A549 (cell line): ENCODE data around the gene CHRND. TPM values are rescaled to one million over a fixed set of nuclear protein-coding genes. Genes with fewer than 3 reads are reported as not detected.

ENCODE experiments used
- ATAC-seq, 2 experiments: fragments of 200-7000 bp in 1 of 2; fragments of >200 bp in 1 of 2; cut with Nextera tagmentation in 1 of 2; cut with Tn5 transposase in 1 of 2; 3 replicates each; pipeline versions ENCODE4 v1.8.0 to v1.9.1; 2018 to 2020; ENCODE audit warnings: mild to moderate bottlenecking in 1 of 2, moderate library complexity in 1 of 2
- CTCF ChIA-PET: fragments of 300-600 bp; sonication (Branson Sonifier 250); formaldehyde crosslinking; extraction: SDS; loops from one replicate; lab custom pipeline; 2021; ENCODE audit warnings: antibody characterized with exemption, inconsistent platforms; lab: Yijun Ruan, JAX
- POLR2A ChIA-PET: fragments of 350-600 bp; formaldehyde crosslinking; extraction: SDS; loops from one replicate; lab custom pipeline; 2021; ENCODE audit warnings: antibody characterized with exemption, inconsistent platforms; lab: Yijun Ruan, JAX
- DNase-seq, 2 experiments: peaks; one replicate each; pipeline versions ENCODE4 v3.0.0 to v3.0.0-alpha.2; 2011 to 2016; ENCODE audit warnings: low read depth in 1 of 2, low spot score in 1 of 2
- FAIRE-seq: peaks from 2 replicates; lab custom pipeline; 2011; peaks lifted over from hg19 to GRCh38; lab: Jason Lieb, UNC
- H3K27ac ChIP-seq, 2 experiments: fragments of >200 bp; sonication (Bioruptor Twin); formaldehyde crosslinking; 3 replicates each; pipeline ENCODE4 v1.5.1; 2016 to 2017
- H3K4me1 ChIP-seq: fragments of >200 bp; sonication (Bioruptor Twin); formaldehyde crosslinking; 3 replicates; pipeline ENCODE4 v1.6.1; 2016
- H3K4me2 ChIP-seq: fragments of >200 bp; sonication (Bioruptor Twin); formaldehyde crosslinking; 3 replicates; pipeline ENCODE4 v1.6.1; 2016
- H3K4me3 ChIP-seq: fragments of >200 bp; sonication (Bioruptor Twin); formaldehyde crosslinking; 3 replicates; pipeline ENCODE4 v1.5.1; 2016
- H3K9me3 ChIP-seq: fragments of >200 bp; sonication (Bioruptor Twin); formaldehyde crosslinking; 3 replicates; pipeline ENCODE4 v1.6.1; 2016
- CBX2 ChIP-seq: fragments of 200-600 bp; sonication (generic); IDR thresholded peaks from 2 replicates; pipeline ENCODE4 v1.6.1; 2016; ENCODE audit warnings: low read depth, mild to moderate bottlenecking, borderline replicate concordance
- CHD2 ChIP-seq: fragments of 150-350 bp; IDR thresholded peaks from 2 replicates; pipeline ENCODE4 v1.6.1; 2014; ENCODE audit warnings: low read length; ENCODE audit not compliant: partially characterized antibody
- CHD4 ChIP-seq: fragments of 200-600 bp; sonication (generic); IDR thresholded peaks from 2 replicates; pipeline ENCODE4 v1.6.1; 2016; ENCODE audit warnings: antibody characterized with exemption, mild to moderate bottlenecking, borderline replicate concordance
- EHF ChIP-seq: fragments of 250-450 bp; sonication (Bioruptor Pico); IDR thresholded peaks from 2 replicates; pipeline ENCODE4 v1.5.0; 2020; ENCODE audit warnings: mild to moderate bottlenecking
- ESRRA ChIP-seq: fragments of 150-350 bp; IDR thresholded peaks from 2 replicates; pipeline ENCODE4 v1.6.1; 2014; ENCODE audit warnings: mild to moderate bottlenecking, low read length, borderline replicate concordance
- FOSB ChIP-seq: fragments of 250-450 bp; sonication (Bioruptor Pico); IDR thresholded peaks from 2 replicates; pipeline ENCODE4 v1.5.0; 2020; ENCODE audit warnings: mild to moderate bottlenecking, moderate library complexity
- HDAC2 ChIP-seq: fragments of 200-600 bp; sonication (generic); IDR thresholded peaks from 2 replicates; pipeline ENCODE4 v1.6.1; 2016
- HEYL ChIP-seq: fragments of 250-450 bp; sonication (Bioruptor Pico); IDR thresholded peaks from 2 replicates; pipeline ENCODE4 v1.8.0; 2021; ENCODE audit warnings: mild to moderate bottlenecking, moderate library complexity
- HOXB13 ChIP-seq: fragments of 250-450 bp; sonication (Bioruptor Pico); IDR thresholded peaks from 2 replicates; pipeline ENCODE4 v1.5.0; 2020; ENCODE audit warnings: low read depth, mild to moderate bottlenecking, moderate library complexity
- NPAS2 ChIP-seq: fragments of 250-450 bp; sonication (Bioruptor Pico); IDR thresholded peaks from 2 replicates; pipeline ENCODE4 v1.8.0; 2022; ENCODE audit warnings: mild to moderate bottlenecking, moderate library complexity, borderline replicate concordance
- PBX3 ChIP-seq: IDR thresholded peaks from 2 replicates; pipeline ENCODE4 v1.6.1; 2012
- PHF8 ChIP-seq: fragments of 200-600 bp; sonication (generic); IDR thresholded peaks from 2 replicates; pipeline ENCODE4 v1.6.1; 2016; ENCODE audit warnings: low read depth, mild to moderate bottlenecking, antibody characterized with exemption, moderate library complexity, borderline replicate concordance
- POLR2A ChIP-seq: IDR thresholded peaks from 2 replicates; pipeline ENCODE4 v1.6.1; 2012; ENCODE audit warnings: mild to moderate bottlenecking, low read length
- RAD21 ChIP-seq, 2 experiments: fragments of >200 bp in 1 of 2; sonication (Bioruptor Twin) in 1 of 2; formaldehyde crosslinking in 1 of 2; IDR thresholded peaks in 1 of 2; conservative IDR thresholded peaks in 1 of 2; 2 replicates in 1 of 2; 3 replicates in 1 of 2; pipeline ENCODE4 v1.6.1; 2012 to 2018; ENCODE audit warnings: inconsistent platforms in 1 of 2
- RFX5 ChIP-seq: fragments of 450-650 bp; IDR thresholded peaks from 2 replicates; pipeline ENCODE4 v1.7.1; 2014; ENCODE audit warnings: antibody characterized with exemption, mild to moderate bottlenecking, moderate library complexity
- RNF2 ChIP-seq: fragments of 200-600 bp; sonication (generic); IDR thresholded peaks from 2 replicates; pipeline ENCODE4 v1.6.1; 2016; ENCODE audit warnings: low read depth, mild to moderate bottlenecking, antibody characterized with exemption, moderate library complexity, borderline replicate concordance
- TP53 ChIP-seq: fragments of 250-450 bp; sonication (Bioruptor Pico); IDR thresholded peaks from 2 replicates; pipeline ENCODE4 v1.5.0; 2021; ENCODE audit warnings: mild to moderate bottlenecking, moderate library complexity
- ZNF302 ChIP-seq: fragments of 250-450 bp; sonication (Bioruptor Pico); IDR thresholded peaks from 2 replicates; pipeline ENCODE4 v1.9.0; 2021; ENCODE audit warnings: inconsistent platforms, mild to moderate bottlenecking, moderate library complexity
- WGBS: methylation state at CpG from one replicate; pipeline ENCODE4 v1.1.6; 2017; ENCODE audit errors: missing lambda C conversion rate; 5-methylcytosine and 5-hydroxymethylcytosine counted together
- polyA plus RNA-seq, 4 experiments: library from polyadenylated mRNA; depleted of rRNA in 3 of 4; stranded (reverse); fragments of >200 nt; fragmentation: RNase III in 1 of 4; extraction: RNeasy Plus Mini Kit Qiagen cat#74134 plus additional on column Dnase treatment in 1 of 4; gene quantifications; 2 replicates in 3 of 4; 3 replicates in 1 of 4; pipeline ENCODE4 v1.2.3, GENCODE V29; 2011 to 2017
- TF ChIP-seq, protein P1 (sequence below): fragments of 150-350 bp; IDR thresholded peaks from 2 replicates; pipeline ENCODE4 v1.6.1; 2014; ENCODE audit warnings: low read depth, mild to moderate bottlenecking, low read length
- TF ChIP-seq, protein P2 (sequence below): fragments of 250-450 bp; sonication (Bioruptor Pico); IDR thresholded peaks from 2 replicates; pipeline ENCODE4 v1.5.0; 2020; ENCODE audit warnings: low read depth, mild to moderate bottlenecking, moderate library complexity
- TF ChIP-seq, protein P3 (sequence below): IDR thresholded peaks from 2 replicates; pipeline ENCODE4 v1.6.1; 2012; ENCODE audit warnings: low read depth, borderline replicate concordance

The CHRND gene
- polyA plus RNA-seq, 2 of the 4 experiments (the other 2 are of a cell fraction): not detected

- no peak for FAIRE-seq
- ChIA-PET POLR2A (no interaction called here), CTCF (no interaction called here)
- no peak for DNase-seq
- peak overlapping the region; percentile 43 for H3K4me3 ChIP-seq
- H3K4me2 ChIP-seq: peak overlapping the region; percentile 92
- no peak overlapping the region for H3K27ac ChIP-seq
- WGBS: 37% methylated on average over 52 of the region's 74 CpGs
- H3K9me3 ChIP-seq: no peaks in the 10 kb centered on the region
- peaks cover 6% of the 10 kb centered on the region; the same call in 1 of the 3 replicates for H3K4me1 ChIP-seq
- ATAC-seq: peak in 1 of 2 experiments; percentile 5; a peak in 3 of 6 replicates
- TF ChIP-seq POLR2A: no peak
Measured at GRCh38 chr2:232486558-232487384, 39.2 kb upstream of the CHRND start.

DNA sequence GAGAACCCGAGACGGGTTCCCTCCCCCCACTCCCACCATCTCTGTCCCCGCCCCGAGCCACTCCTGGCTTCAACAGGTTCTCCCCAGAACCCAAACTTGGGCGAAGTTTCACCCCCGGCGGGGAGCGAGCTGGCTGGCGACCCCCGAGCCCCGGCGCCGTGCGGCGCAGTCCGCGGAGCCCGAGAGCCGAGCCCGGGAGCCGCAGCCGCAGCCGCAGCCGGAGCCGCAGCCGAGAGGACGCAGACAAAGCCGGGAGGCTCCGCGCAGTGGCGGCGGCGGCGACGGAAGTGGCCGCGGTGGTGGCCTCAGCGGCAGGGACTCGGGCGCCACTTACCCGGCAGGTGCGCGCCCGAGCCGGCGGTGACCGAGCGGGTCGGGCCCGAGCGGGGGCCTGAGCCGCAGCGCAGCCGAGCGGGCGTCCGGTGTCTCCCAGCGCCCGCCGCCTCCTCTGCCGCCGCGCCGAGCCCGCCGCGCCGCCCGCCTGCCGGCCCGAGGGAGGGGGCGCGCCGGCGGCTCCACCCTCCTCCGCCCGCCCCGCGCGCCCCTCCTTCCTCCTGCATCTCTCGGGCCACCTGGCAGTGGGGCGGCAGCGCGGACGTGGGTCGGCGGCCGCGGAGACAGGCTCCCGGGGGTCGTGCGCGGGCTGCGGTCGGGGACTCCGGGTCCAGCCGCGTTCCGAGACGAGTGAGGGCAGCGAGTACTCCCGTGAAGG is 38.4 kb upstream of the CHRND start, which contains the start of gene ECEL1:
TSS of gene ECEL1 (minus strand) at position 450 of the 712 bp plus-strand sequence. CDS start 1,181 bp downstream, outside the sequence.
- WGBS: 5% methylated on average over 3 of the region's 102 CpGs
- ATAC-seq (no peak; a peak in 1 of 6 replicates), DNase-seq (no peak), FAIRE-seq (no peak)
- peak within 1 kb of the TSS; percentile 43 for H3K4me3 ChIP-seq
- peak within 1 kb of the TSS; percentile 92 for H3K4me2 ChIP-seq
- no peak within 1 kb of the TSS for H3K27ac ChIP-seq
- peaks cover 6% of the 10 kb centered on the region; the same call in 1 of the 3 replicates for H3K4me1 ChIP-seq
- no peak for TF ChIP-seq HEYL (CRISPR knock-in tag)
- no peak for TF ChIP-seq RAD21 (conservative IDR thresholded peaks at IDR 0.05 in 1 of 2, IDR thresholded peaks at IDR 0.05 in 1 of 2)
- TF ChIP-seq ESRRA: no peak
- TF ChIP-seq NPAS2 (CRISPR knock-in tag): no peak
- no peak for TF ChIP-seq CHD4
- TF ChIP-seq EHF (CRISPR knock-in tag): no peak
- TF ChIP-seq ZNF302 (CRISPR knock-in tag): no peak
- TF ChIP-seq HOXB13 (CRISPR knock-in tag): no peak
- TF ChIP-seq CHD2: no peak
- no peak for TF ChIP-seq RNF2
- no peak for TF ChIP-seq HDAC2
- TF ChIP-seq, protein P1, sequence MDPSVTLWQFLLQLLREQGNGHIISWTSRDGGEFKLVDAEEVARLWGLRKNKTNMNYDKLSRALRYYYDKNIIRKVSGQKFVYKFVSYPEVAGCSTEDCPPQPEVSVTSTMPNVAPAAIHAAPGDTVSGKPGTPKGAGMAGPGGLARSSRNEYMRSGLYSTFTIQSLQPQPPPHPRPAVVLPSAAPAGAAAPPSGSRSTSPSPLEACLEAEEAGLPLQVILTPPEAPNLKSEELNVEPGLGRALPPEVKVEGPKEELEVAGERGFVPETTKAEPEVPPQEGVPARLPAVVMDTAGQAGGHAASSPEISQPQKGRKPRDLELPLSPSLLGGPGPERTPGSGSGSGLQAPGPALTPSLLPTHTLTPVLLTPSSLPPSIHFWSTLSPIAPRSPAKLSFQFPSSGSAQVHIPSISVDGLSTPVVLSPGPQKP: no peak
- TF ChIP-seq, protein P2, sequence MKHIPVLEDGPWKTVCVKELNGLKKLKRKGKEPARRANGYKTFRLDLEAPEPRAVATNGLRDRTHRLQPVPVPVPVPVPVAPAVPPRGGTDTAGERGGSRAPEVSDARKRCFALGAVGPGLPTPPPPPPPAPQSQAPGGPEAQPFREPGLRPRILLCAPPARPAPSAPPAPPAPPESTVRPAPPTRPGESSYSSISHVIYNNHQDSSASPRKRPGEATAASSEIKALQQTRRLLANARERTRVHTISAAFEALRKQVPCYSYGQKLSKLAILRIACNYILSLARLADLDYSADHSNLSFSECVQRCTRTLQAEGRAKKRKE (CRISPR knock-in tag): no peak
- TF ChIP-seq PBX3: no peak
- TF ChIP-seq TP53: no peak
- CTCF ChIA-PET: no interaction called here
- no peaks in the 10 kb centered on the region for H3K9me3 ChIP-seq
- POLR2A ChIA-PET: no interaction called here

DNA sequence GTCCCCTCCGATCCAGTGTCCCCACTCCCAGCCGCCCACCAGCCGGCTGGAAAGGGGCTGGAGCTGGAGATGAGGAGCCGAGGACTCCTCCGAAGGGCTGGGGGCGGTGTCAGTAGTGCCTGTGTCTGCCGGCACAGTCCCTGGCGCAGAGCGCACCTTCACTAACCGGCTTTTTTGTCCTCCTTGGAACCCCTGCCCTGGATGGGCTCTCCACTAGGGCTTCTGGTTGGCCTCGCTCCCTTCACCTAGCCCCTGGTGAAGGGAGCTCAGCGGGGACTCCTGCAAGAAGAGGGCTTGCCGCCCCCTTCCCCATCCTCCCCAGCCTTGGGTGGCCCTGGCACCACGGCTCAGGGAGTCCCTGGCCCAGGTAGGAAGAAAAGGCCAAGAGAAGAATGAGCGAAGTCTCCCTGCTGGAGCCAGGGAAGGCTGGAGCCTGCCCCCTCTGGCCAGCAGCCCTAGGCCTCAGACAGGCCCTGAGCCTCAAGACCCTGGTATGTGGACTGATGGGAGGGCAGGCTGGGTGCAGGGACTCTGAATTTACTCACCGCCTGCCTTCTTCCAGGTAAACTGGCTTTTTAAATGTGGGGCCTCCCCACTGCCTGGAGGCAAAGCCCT is 37.8 kb upstream of the CHRND start:
- FAIRE-seq (no peak), ATAC-seq (peak; percentile 20 to 59; a peak in 4 of 6 replicates), DNase-seq (no peak)
- Histone ChIP-seq H3K27ac (no peak overlapping the region), H3K4me3 (no peak overlapping the region), H3K9me3 (no peaks in the 10 kb centered on the region), H3K4me1 (peaks cover 6% of the 10 kb centered on the region; the same call in 1 of the 3 replicates), H3K4me2 (peak overlapping the region; percentile 92; the same call in 1 of the 3 replicates)
- TF ChIP-seq CBX2: no peak
- TF ChIP-seq, protein P3, sequence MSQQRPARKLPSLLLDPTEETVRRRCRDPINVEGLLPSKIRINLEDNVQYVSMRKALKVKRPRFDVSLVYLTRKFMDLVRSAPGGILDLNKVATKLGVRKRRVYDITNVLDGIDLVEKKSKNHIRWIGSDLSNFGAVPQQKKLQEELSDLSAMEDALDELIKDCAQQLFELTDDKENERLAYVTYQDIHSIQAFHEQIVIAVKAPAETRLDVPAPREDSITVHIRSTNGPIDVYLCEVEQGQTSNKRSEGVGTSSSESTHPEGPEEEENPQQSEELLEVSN: no peak
- no peak for TF ChIP-seq FOSB (CRISPR knock-in tag)
- TF ChIP-seq PHF8: no peak
- TF ChIP-seq RFX5: no peak
- CTCF ChIA-PET: no interaction called here
- 87% methylated on average over 13 of the region's 16 CpGs for WGBS
- POLR2A ChIA-PET: no interaction called here
